ENCODE measurements around the gene AGRN.
"Not testable (repeated sequence)": the region's sequence is repeated elsewhere in the genome, so short reads cannot be mapped to it uniquely, and the experiment has no call there.

Gene AGRN

GRCh38 chr1:985126-985525 is 34.8 kb upstream of the AGRN start:
- H3K4me3 ChIP-seq (ENCODE audit: low read depth, low read length): no peak overlapping the region
- no peak for TF ChIP-seq POLR2A (IDR thresholded peaks at IDR 0.05; ENCODE audit: extremely low read depth, insufficient read length)
- no peak for TF ChIP-seq MYC (IDR thresholded peaks at IDR 0.05; ENCODE audit: low read depth, low read length)
- TF ChIP-seq, protein P1, sequence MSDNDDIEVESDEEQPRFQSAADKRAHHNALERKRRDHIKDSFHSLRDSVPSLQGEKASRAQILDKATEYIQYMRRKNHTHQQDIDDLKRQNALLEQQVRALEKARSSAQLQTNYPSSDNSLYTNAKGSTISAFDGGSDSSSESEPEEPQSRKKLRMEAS (IDR thresholded peaks at IDR 0.05; ENCODE audit: low read depth, low read length): no peak
- no peak for TF ChIP-seq CTCF (IDR thresholded peaks at IDR 0.05; ENCODE audit: low read depth, low read length)
- DNase-seq (ENCODE audit: low read depth): no peak

- not testable (repeated sequence) for H3K4me3 ChIP-seq (ENCODE audit: low read depth, low read length); DNase-seq (ENCODE audit: low read depth)
Measured at GRCh38 chr1:988061-988460, 31.9 kb upstream of the AGRN start.

GRCh38 chr1:991275-991674 is 28.6 kb upstream of the AGRN start:
- H3K4me3 ChIP-seq (ENCODE audit: low read depth, low read length); DNase-seq (ENCODE audit: low read depth): not testable (repeated sequence)

DNA sequence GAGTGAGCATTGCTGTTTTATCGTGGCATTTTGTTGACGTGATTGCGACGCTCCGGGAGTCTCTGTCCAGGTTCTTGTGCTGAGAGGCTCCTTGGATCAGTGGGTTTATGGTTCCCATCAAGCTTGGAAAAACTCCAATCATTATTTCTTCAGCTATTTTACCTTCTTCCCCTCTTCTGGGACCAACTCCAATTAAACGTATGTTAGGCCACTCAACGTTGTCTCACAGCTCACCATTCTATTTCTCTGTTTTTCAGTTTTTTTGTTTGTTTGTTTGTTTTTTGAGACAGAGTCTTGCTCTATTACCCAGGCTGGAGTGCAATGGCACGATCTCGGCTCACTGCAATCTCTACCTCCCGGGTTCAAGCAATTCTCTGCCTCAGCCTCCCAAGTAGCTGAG is 28.0 kb upstream of the AGRN start:
- H3K4me3 ChIP-seq (ENCODE audit: low read depth, low read length): no peak overlapping the region
- no peak for TF ChIP-seq POLR2A (IDR thresholded peaks at IDR 0.05; ENCODE audit: extremely low read depth, insufficient read length)
- TF ChIP-seq CTCF (IDR thresholded peaks at IDR 0.05; ENCODE audit: low read depth, low read length): no peak
- no peak for TF ChIP-seq MYC (IDR thresholded peaks at IDR 0.05; ENCODE audit: low read depth, low read length)
- TF ChIP-seq, protein P1 (IDR thresholded peaks at IDR 0.05; ENCODE audit: low read depth, low read length): no peak
- DNase-seq (ENCODE audit: low read depth): no peak

DNA sequence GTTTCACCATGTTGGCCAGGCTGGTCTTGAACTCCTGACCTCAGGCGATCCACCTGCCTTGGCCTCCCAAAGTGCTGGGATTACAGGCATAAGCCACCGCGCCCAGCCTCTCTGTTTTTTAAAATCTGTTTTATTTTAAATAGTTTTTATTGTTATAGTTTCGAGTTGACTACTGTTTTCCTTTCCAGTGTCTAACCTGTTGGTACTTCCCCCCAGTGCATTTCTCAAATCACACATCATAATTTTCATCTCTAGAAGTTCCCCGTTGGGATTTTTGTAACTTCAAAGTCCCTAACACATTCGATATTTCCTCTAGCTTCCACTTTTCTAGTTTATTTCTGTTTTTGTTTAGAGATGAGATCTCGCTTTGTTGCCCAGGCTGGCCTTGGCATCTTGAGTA is 27.6 kb upstream of the AGRN start:
- no peak for DNase-seq (ENCODE audit: low read depth)
- no peak overlapping the region for H3K4me3 ChIP-seq (ENCODE audit: low read depth, low read length)
- TF ChIP-seq, protein P1 (IDR thresholded peaks at IDR 0.05; ENCODE audit: low read depth, low read length): no peak
- TF ChIP-seq POLR2A (IDR thresholded peaks at IDR 0.05; ENCODE audit: extremely low read depth, insufficient read length) (no peak), CTCF (IDR thresholded peaks at IDR 0.05; ENCODE audit: low read depth, low read length) (no peak), MYC (IDR thresholded peaks at IDR 0.05; ENCODE audit: low read depth, low read length) (no peak)

DNA sequence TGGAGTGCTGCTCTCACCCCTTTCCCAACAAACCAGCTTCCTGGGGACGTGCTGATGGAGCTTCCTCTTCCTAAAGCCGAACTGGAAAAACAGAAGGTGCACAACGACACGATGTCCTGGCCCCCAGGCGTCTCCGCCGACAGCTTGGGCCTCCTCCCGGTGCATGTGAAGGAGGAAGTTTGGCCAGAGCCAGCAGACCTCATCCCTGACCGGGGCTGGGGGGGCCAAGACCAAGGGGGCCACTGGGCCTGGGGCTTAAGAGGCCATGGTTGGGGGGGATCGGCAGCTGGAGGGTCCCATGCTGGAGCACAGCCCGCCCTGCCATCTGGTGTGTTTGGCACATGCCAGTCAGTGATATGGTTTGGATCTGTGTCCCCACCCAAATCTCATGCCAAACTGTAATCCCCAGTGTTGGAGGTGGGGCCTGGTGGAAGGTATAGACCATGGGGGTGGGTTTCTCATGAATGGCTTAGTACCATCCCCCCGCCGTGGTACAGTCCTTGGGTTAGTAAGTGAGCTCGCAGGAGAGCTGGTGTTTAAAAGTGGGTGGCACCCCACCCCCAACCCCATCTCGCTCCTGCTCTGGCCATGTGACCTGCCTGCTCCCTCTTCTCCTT is 26.4 kb upstream of the AGRN start:
- TF ChIP-seq POLR2A (IDR thresholded peaks at IDR 0.05; ENCODE audit: extremely low read depth, insufficient read length) (no peak), MYC (IDR thresholded peaks at IDR 0.05; ENCODE audit: low read depth, low read length) (no peak), CTCF (IDR thresholded peaks at IDR 0.05; ENCODE audit: low read depth, low read length) (no peak)
- TF ChIP-seq, protein P1 (IDR thresholded peaks at IDR 0.05; ENCODE audit: low read depth, low read length): no peak
- DNase-seq (ENCODE audit: low read depth): no peak
- H3K4me3 ChIP-seq (ENCODE audit: low read depth, low read length): no peak overlapping the region

GRCh38 chr1:994546-994945 is 25.4 kb upstream of the AGRN start:
- H3K4me3 ChIP-seq (ENCODE audit: low read depth, low read length); DNase-seq (ENCODE audit: low read depth): not testable (repeated sequence)
